ENCODE data around the gene TBL1X. TPM values are rescaled to one million over a fixed set of nuclear protein-coding genes. Genes with fewer than 3 reads are reported as not detected.

The TBL1X gene
- total RNA-seq, 4 donors from 2014 or later, result 25.3 to 54.1 (median 38.2) TPM

DNA sequence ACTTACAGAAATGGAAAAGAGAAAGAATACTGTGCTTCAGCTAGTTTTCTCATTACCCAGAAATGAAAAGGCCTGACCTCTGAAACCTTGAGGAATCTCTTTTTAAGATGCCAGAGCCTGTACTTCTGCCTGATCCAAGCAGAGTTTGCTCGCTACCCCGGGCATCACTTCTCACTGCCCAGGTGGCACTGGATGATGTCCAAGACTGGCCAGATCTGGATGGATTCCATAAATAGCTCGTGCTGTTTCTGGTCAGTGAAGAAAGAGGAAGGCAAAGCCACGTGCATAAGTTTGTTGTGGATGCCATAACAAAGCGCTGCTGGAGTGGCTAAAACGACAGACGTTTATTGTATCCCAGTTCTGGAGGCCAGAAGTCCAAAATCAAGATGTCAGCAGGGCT, 133.5 kb downstream of the TBL1X start:
- H3K4me1 ChIP-seq, result peaks cover 0 to 8% (median 0%) of the 10 kb centered on the region in 4 donors
- H3K27me3 ChIP-seq, result no peaks in the 10 kb centered on the region
- no peaks in the 10 kb centered on the region for H3K36me3 ChIP-seq
- no peak overlapping the region for H3K4me3 ChIP-seq
- WGBS, result 62% methylated on average over 7 of the region's 7 CpGs
- no peak for DNase-seq (ENCODE audit: extremely low spot score)
- TF ChIP-seq, protein P1, sequence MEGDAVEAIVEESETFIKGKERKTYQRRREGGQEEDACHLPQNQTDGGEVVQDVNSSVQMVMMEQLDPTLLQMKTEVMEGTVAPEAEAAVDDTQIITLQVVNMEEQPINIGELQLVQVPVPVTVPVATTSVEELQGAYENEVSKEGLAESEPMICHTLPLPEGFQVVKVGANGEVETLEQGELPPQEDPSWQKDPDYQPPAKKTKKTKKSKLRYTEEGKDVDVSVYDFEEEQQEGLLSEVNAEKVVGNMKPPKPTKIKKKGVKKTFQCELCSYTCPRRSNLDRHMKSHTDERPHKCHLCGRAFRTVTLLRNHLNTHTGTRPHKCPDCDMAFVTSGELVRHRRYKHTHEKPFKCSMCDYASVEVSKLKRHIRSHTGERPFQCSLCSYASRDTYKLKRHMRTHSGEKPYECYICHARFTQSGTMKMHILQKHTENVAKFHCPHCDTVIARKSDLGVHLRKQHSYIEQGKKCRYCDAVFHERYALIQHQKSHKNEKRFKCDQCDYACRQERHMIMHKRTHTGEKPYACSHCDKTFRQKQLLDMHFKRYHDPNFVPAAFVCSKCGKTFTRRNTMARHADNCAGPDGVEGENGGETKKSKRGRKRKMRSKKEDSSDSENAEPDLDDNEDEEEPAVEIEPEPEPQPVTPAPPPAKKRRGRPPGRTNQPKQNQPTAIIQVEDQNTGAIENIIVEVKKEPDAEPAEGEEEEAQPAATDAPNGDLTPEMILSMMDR (IDR thresholded peaks at IDR 0.05), result no peak
- TF ChIP-seq POLR2AphosphoS5 (IDR thresholded peaks at IDR 0.05) (no peak), EP300 (IDR thresholded peaks at IDR 0.05) (no peak), POLR2A (IDR thresholded peaks at IDR 0.05; ENCODE audit: low read depth) (no peak)
- H3K27ac ChIP-seq (replicated peaks in 1 of 4), result no peak overlapping the region
- intact Hi-C loops (cut with DNase I), result no loop called here
- H3K9me3 ChIP-seq, result no peaks in the 10 kb centered on the region

DNA sequence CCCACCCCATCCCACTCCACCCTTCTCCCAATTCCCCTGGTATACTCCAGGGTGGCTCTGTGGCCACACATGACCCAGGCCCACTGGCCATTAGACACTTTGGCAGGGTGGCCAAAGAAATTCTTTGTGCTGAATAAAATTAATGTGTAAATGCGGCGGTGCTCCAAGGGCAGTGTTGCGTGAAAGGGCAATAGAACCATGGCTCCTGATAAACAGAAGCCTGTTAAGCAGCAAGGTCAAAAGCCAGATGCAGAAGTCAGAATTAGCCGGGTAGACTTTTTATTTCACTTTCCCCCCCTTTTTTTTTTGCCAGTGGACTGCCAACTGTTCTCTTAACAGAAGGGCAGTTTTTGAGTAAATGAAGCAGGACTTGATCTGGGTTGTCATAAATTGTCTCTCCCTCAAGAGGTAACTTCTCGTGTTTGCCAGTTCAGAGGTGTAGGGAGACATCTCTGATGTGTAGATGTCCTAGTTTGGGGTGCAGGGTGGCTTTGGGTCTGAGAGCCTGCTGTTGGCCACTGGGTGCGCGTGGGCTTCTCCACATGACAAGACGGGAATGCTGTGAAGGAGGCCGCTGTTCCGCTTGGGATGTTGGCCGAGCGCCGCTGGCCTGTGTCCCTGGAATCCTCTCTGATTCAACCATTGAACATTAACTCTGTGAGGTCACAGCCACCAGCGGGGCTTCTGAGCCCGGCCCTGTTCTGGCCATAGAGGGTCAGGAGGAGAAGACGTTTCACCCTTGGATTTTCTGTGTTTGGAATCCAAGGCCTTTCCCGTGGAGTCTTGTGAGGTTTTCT, 139.5 kb downstream of the TBL1X start:
- no peaks in the 10 kb centered on the region for H3K9me3 ChIP-seq
- H3K27me3 ChIP-seq, result no peaks in the 10 kb centered on the region
- WGBS, result 91% methylated on average over 13 of the region's 17 CpGs
- no peak overlapping the region for H3K27ac ChIP-seq (replicated peaks in 1 of 4)
- H3K4me3 ChIP-seq, result no peak overlapping the region
- no peak for DNase-seq (ENCODE audit: extremely low spot score)
- TF ChIP-seq EP300 (IDR thresholded peaks at IDR 0.05), result no peak
- H3K4me1 ChIP-seq, result peaks cover 0 to 8% (median 2%) of the 10 kb centered on the region in 4 donors
- H3K36me3 ChIP-seq, result no peaks in the 10 kb centered on the region
- intact Hi-C loops (cut with DNase I), result no loop called here

DNA sequence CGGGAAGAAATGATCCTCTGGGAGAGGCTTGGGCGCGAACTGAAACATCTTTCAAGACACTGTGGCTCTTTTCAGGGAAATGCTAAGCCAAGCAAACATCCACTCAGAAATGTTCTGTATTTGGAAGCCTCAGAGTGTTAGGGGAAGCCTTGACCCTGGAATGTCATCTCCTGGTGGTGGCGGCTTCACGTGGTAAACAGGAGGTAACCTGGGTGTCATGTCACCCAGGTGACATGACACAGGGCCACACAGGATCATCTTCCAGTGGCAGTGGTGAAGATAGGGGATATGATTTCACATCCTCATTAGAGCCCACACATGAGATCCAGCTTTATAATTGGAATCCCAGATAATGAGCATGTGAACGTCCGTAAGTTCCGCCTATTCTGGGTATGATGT, 140.0 kb downstream of the TBL1X start:
- no peak overlapping the region for H3K27ac ChIP-seq (replicated peaks in 1 of 4)
- WGBS, result 81% methylated on average over 8 of the region's 8 CpGs
- no peaks in the 10 kb centered on the region for H3K9me3 ChIP-seq
- peaks cover 0 to 8% (median 2%) of the 10 kb centered on the region in 4 donors for H3K4me1 ChIP-seq
- TF ChIP-seq, protein P1 (IDR thresholded peaks at IDR 0.05), result no peak
- TF ChIP-seq EP300 (IDR thresholded peaks at IDR 0.05), result no peak
- TF ChIP-seq POLR2AphosphoS5 (IDR thresholded peaks at IDR 0.05), result no peak
- no peak for TF ChIP-seq POLR2A (IDR thresholded peaks at IDR 0.05; ENCODE audit: low read depth)
- H3K4me3 ChIP-seq, result no peak overlapping the region
- intact Hi-C loops (cut with DNase I), result no loop called here
- H3K27me3 ChIP-seq, result no peaks in the 10 kb centered on the region
- DNase-seq (ENCODE audit: extremely low spot score), result no peak
- H3K36me3 ChIP-seq, result no peaks in the 10 kb centered on the region

DNA sequence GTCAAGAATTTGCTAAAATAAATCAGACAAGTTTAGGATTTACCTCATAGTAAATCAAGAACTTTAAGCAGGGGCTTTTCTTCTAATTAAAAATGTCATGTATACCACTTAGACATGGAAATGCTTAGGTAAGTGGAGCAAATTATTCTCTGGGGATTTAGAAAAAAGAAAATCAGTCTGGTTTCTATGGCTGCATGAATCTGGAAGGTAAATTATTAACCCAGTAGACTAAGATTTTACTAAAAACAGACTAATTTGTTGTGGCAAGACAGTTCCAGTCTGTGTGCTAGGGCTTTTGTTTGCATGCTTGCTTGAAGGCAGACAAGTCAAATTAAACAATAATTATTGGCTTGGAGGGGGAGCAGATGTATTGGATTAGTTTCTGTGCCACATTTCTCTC, 140.6 kb downstream of the TBL1X start:
- TF ChIP-seq POLR2A (IDR thresholded peaks at IDR 0.05; ENCODE audit: low read depth) (no peak), EP300 (IDR thresholded peaks at IDR 0.05) (no peak)
- Histone ChIP-seq H3K27ac (replicated peaks in 1 of 4) (no peak overlapping the region), H3K27me3 (no peaks in the 10 kb centered on the region), H3K36me3 (no peaks in the 10 kb centered on the region), H3K9me3 (no peaks in the 10 kb centered on the region), H3K4me3 (no peak overlapping the region), H3K4me1 (peaks cover 0 to 8% (median 2%) of the 10 kb centered on the region in 4 donors)
- no peak for DNase-seq (ENCODE audit: extremely low spot score)
- intact Hi-C loops (cut with DNase I), result no loop called here

DNA sequence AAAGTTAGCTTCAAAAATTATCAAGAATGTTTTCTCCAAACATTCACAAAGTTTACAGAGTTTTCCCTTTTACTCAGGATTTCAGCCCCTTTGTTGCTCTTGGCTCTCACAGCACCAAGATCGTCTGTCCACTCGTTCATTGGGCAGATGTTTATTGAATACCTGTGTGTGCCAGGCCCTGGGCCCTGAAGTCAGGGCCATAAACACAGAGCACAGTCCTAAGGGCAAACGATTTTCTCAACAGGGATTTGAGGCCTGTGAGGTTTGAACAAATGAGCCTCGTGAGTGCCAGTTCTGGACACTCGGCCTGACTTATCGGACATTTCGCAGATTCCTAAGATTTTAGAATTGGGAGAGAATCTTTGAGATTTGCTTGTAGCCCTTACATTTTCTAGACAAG, 142.1 kb downstream of the TBL1X start:
- H3K27ac ChIP-seq (replicated peaks in 1 of 4), result peak overlapping the region in 1 of 4 donors; percentile 14
- H3K36me3 ChIP-seq, result no peaks in the 10 kb centered on the region
- no peak for DNase-seq (ENCODE audit: extremely low spot score)
- TF ChIP-seq EP300 (IDR thresholded peaks at IDR 0.05) (no peak), POLR2A (IDR thresholded peaks at IDR 0.05; ENCODE audit: low read depth) (no peak), POLR2AphosphoS5 (IDR thresholded peaks at IDR 0.05) (no peak)
- TF ChIP-seq, protein P1 (IDR thresholded peaks at IDR 0.05), result no peak
- no peak overlapping the region for H3K4me3 ChIP-seq
- intact Hi-C loops (cut with DNase I), result no loop called here
- 58% methylated on average over 7 of the region's 7 CpGs for WGBS
- H3K9me3 ChIP-seq, result no peaks in the 10 kb centered on the region
- no peaks in the 10 kb centered on the region for H3K27me3 ChIP-seq
- peaks cover 0 to 15% (median 6%) of the 10 kb centered on the region in 4 donors for H3K4me1 ChIP-seq

Data from esophagus muscularis mucosa (tissue), 4 donors.